ENCODE results near the gene PDXK.
A peak's percentile ranks its signal among the peaks of the same experiment; 100 is the strongest.

The PDXK gene

GRCh38 chr21:43783098-43783700 is 64.3 kb downstream of the PDXK start:
- in situ Hi-C loops (cut with HindIII; ENCODE audit: low sequenced_read_pairs), result no loop called here
- no peak overlapping the region for H3K4me3 ChIP-seq (ENCODE audit: low read depth, low read length)
- no peak for TF ChIP-seq CTCF (IDR thresholded peaks at IDR 0.05; ENCODE audit: low read depth, low read length)
- DNase-seq (ENCODE audit: low read depth, low spot score), result no peak

- DNase-seq (ENCODE audit: low read depth, low spot score), result no peak
- in situ Hi-C loops (cut with HindIII; ENCODE audit: low sequenced_read_pairs), result no loop called here
- no peak for TF ChIP-seq CTCF (IDR thresholded peaks at IDR 0.05; ENCODE audit: low read depth, low read length)
These were observed 66.2 kb downstream of the PDXK start for GRCh38 chr21:43785134-43785533.

GRCh38 chr21:43786300-43786806 is 67.4 kb downstream of the PDXK start:
- H3K4me3 ChIP-seq (ENCODE audit: low read depth, low read length), result no peak overlapping the region
- in situ Hi-C loops (cut with HindIII; ENCODE audit: low sequenced_read_pairs), result no loop called here
- TF ChIP-seq CTCF (IDR thresholded peaks at IDR 0.05; ENCODE audit: low read depth, low read length), result no peak
- no peak for DNase-seq (ENCODE audit: low read depth, low spot score)

More at GRCh38 chr21:43785134-43785533, 66.2 kb downstream of the PDXK start:
- H3K4me3 ChIP-seq (ENCODE audit: low read depth, low read length), result no peak overlapping the region

DNA sequence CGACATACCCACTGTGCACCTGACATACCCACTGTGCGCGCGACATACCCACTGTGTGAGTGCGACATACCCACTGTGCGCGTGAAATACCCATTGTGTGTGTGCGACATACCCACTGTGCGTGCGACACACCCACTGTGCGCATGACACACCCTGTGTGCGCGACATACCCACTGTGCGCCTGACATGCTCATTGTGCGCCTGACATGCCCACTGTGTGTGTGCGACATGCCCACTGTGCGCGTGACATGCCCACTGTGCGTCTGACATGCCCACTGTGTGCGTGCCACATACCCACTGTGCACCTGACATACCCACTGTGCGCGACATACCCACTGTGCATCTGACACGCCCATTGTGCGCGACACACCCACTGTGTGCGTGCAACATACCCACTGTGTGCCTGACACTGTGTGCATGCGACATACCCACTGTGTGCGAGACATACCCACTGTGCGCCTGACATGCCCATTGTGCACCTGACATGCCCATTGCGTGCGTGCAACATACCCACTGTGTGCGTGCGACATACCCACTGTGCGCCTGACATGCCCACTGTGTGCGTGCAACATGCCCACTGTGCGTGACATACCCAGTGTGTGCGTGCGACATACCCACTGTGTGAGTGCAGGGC is 68.0 kb downstream of the PDXK start:
- in situ Hi-C loops (cut with HindIII; ENCODE audit: low sequenced_read_pairs), result no loop called here
- no peak overlapping the region for H3K4me3 ChIP-seq (ENCODE audit: low read depth, low read length)
- TF ChIP-seq CTCF (IDR thresholded peaks at IDR 0.05; ENCODE audit: low read depth, low read length), result no peak
- no peak for DNase-seq (ENCODE audit: low read depth, low spot score)

GRCh38 chr21:43789276-43790009 is 70.5 kb downstream of the PDXK start, which contains the start of gene RRP1:
RRP1 (plus strand) TSS chr21:43789577; CDS start chr21:43789630, 53 bp downstream.
- peak; percentile 81 for TF ChIP-seq CTCF (IDR thresholded peaks at IDR 0.05; ENCODE audit: low read depth, low read length)
- peak; percentile 85 for DNase-seq (ENCODE audit: low read depth, low spot score)
- H3K4me3 ChIP-seq (ENCODE audit: low read depth, low read length), result peak within 1 kb of the TSS; percentile 92
- in situ Hi-C loops (cut with HindIII; ENCODE audit: low sequenced_read_pairs), result no loop called here

DNA sequence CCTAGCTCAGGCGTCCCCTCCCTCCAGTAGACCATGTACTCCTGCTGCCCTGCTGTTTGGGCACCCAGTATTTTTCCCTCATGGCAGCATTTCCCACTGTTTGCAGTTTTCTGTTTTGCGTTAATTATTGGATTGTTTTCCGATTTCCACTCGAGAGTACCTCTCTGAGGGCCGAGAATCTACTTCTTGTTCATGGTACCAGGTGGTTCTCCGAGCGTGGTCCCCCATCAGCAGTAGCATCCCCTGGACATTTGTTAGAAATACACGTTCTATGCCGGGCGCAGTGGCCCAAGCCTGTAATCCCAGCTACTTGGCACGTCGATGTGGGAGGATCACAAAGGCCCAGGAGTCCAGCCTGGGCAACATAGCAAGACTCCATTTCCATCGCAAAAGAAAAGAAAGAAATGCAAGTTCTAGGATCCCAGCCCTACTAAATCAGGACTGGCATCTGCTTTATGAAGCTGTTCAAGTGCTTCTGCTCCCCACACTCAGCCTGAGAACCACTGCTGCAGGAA is 71.1 kb downstream of the PDXK start:
- in situ Hi-C loops (cut with HindIII; ENCODE audit: low sequenced_read_pairs), result no loop called here
- no peak for TF ChIP-seq CTCF (IDR thresholded peaks at IDR 0.05; ENCODE audit: low read depth, low read length)
- H3K4me3 ChIP-seq (ENCODE audit: low read depth, low read length), result peak overlapping the region; percentile 92
- DNase-seq (ENCODE audit: low read depth, low spot score), result no peak

Measured in astrocyte of the spinal cord (primary cell).